K562 (cell line): ENCODE measurements around the gene C13orf42. TPM values are rescaled to one million over a fixed set of nuclear protein-coding genes. Genes with fewer than 3 reads are reported as not detected.

Experiments used
- ATAC-seq: fragments of 200-7000 bp; cut with Tn5 transposase; 3 replicates; pipeline ENCODE4 v1.9.1; 2020; ENCODE audit warnings: moderate library complexity
- BruUV-seq: library from RNA; stranded (reverse); fragments of 400-500 nt; replicated peaks from 2 replicates; lab custom pipeline; 2021; lab: Mats Ljungman, UMichigan
- CTCF ChIA-PET: fragments of 300-600 bp; formaldehyde crosslinking; extraction: SDS; loops from one replicate; lab custom pipeline; 2021; ENCODE audit warnings: low intra/inter-chr PET ratio; lab: Yijun Ruan, JAX
- POLR2A ChIA-PET: fragments of 300-600, 350-650 bp; sonication (Branson Sonifier 250); formaldehyde crosslinking; extraction: SDS; loops from one replicate; lab custom pipeline; 2021; ENCODE audit warnings: antibody characterized with exemption, inconsistent platforms; lab: Yijun Ruan, JAX
- DNase-seq, 4 experiments: peaks; one replicate each; pipeline versions ENCODE4 v3.0.0 to v3.0.0-alpha.2; 2011 to 2018; ENCODE audit warnings: low spot score in 3 of 4, mixed read lengths in 3 of 4; ENCODE audit errors: extremely low read depth in 1 of 4
- FAIRE-seq: peaks from 2 replicates; lab custom pipeline; 2011; peaks lifted over from hg19 to GRCh38; lab: Jason Lieb, UNC
- H2AFZ ChIP-seq: 2 replicates; pipeline ENCODE4 v1.6.0; 2011; ENCODE audit warnings: low read depth, low read length, control low read depth, inconsistent platforms
- H3K27ac ChIP-seq: fragments of 200-600 bp; 3 replicates; pipeline ENCODE4 v1.8.0; 2011; ENCODE audit warnings: low read depth, mild to moderate bottlenecking, control low read depth, inconsistent platforms, low read length, moderate library complexity, mixed read lengths; ENCODE audit errors: extremely low read depth
- H3K27me3 ChIP-seq, 2 experiments: fragments of 300-600 bp in 1 of 2; 2 replicates in 1 of 2; 3 replicates in 1 of 2; pipeline versions ENCODE4 v1.6.0 to v1.8.0; 2011; ENCODE audit warnings: inconsistent platforms in 2 of 2, low read length in 2 of 2, mild to moderate bottlenecking in 1 of 2, mixed read lengths in 1 of 2, moderate library complexity in 1 of 2; ENCODE audit not compliant: control insufficient read depth in 2 of 2, insufficient read depth in 2 of 2
- H3K36me3 ChIP-seq: fragments of 300-600 bp; 3 replicates; pipeline ENCODE4 v1.8.0; 2011; ENCODE audit warnings: mild to moderate bottlenecking, low read length, inconsistent platforms; ENCODE audit not compliant: control insufficient read depth, insufficient read depth
- H3K4me1 ChIP-seq, 2 experiments: fragments of 200-600 bp in 1 of 2; replicated peaks in 1 of 2; 2 replicates in 1 of 2; 3 replicates in 1 of 2; pipeline versions ENCODE4 v1.5.1 to v1.8.0; 2011; ENCODE audit warnings: inconsistent platforms in 2 of 2, low read length in 2 of 2, mild to moderate bottlenecking in 1 of 2, mixed read lengths in 1 of 2, moderate library complexity in 1 of 2; ENCODE audit not compliant: control insufficient read depth in 2 of 2, insufficient read depth in 2 of 2
- H3K4me2 ChIP-seq: 2 replicates; pipeline ENCODE4 v1.6.1; 2011; ENCODE audit warnings: low read length, control low read depth, inconsistent platforms, mixed read lengths; ENCODE audit not compliant: insufficient read depth
- H3K4me3 ChIP-seq: fragments of 200-600 bp; sonication (generic), shearing (Covaris generic); 2 replicates; pipeline ENCODE4 v1.5.1; 2016; ENCODE audit warnings: control low read depth, inconsistent platforms
- H3K79me2 ChIP-seq: fragments of 200-600 bp; 3 replicates; pipeline ENCODE4 v1.8.0; 2011; ENCODE audit warnings: low read length, inconsistent platforms; ENCODE audit not compliant: control insufficient read depth, insufficient read depth
- H3K9ac ChIP-seq, 2 experiments: 2 replicates each; pipeline versions ENCODE4 v1.6.0 to v1.6.1; 2011; ENCODE audit warnings: low read depth in 2 of 2, low read length in 2 of 2, control low read depth in 1 of 2, inconsistent platforms in 1 of 2, mild to moderate bottlenecking in 1 of 2, mixed read lengths in 1 of 2; ENCODE audit not compliant: insufficient read depth in 1 of 2
- H3K9me1 ChIP-seq: one replicate; pipeline ENCODE4 v1.6.0; 2011; ENCODE audit warnings: inconsistent platforms, mild to moderate bottlenecking, low read length, moderate library complexity; ENCODE audit not compliant: control insufficient read depth, insufficient read depth
- H3K9me3 ChIP-seq: replicated peaks from 2 replicates; pipeline ENCODE4 v1.5.1; 2011; ENCODE audit warnings: low read depth, low read length, inconsistent platforms; ENCODE audit not compliant: control insufficient read depth, insufficient read depth
- H4K20me1 ChIP-seq: replicated peaks from 2 replicates; pipeline ENCODE4 v1.6.1; 2011; ENCODE audit warnings: low read length, inconsistent platforms, mixed read lengths; ENCODE audit not compliant: control insufficient read depth, insufficient read depth
- KLF1 ChIP-seq: fragments of 450-650 bp; IDR thresholded peaks from 2 replicates; pipeline ENCODE4 v1.6.1; 2016; ENCODE audit warnings: missing genetic modification characterization, missing compliant biosample characterization
- WGBS: fragments of 100-300 bp; shearing (Covaris generic); methylation state at CpG from one replicate; pipeline ENCODE4 v1.1.6; 2016; ENCODE audit warnings: low coverage, mixed read lengths; ENCODE audit not compliant: insufficient coverage; ENCODE audit errors: missing lambda C conversion rate; 5-methylcytosine and 5-hydroxymethylcytosine counted together
- in situ Hi-C: fragments of 300-500 bp; cut with MboI; formaldehyde crosslinking; loops from 4 replicates; pipeline ENCODE4 v1.15.0; 2018; ENCODE audit warnings: inconsistent platforms, mixed read lengths
- intact Hi-C: fragments of 100-400 bp; cut with micrococcal nuclease; formaldehyde crosslinking; loops from 2 replicates; pipeline ENCODE4 v1.14.2; 2022
- polyA plus RNA-seq, 8 experiments: library from polyadenylated mRNA; depleted of rRNA in 4 of 8; stranded (reverse) in 5 of 8; unstranded in 3 of 8; fragments of >200 nt; fragmentation: Nextera tagmentation in 2 of 8; fragmentation: Illumina TruSeq in 1 of 8; extraction: Ambion mirVana in 2 of 8; extraction: Trizol in 1 of 8; gene quantifications; 2 replicates each; pipeline versions ENCODE4 v1.2.1 to v1.2.3, GENCODE V29; 2011 to 2014; ENCODE audit warnings: inconsistent platforms in 1 of 8, missing spikeins in 1 of 8
- total RNA-seq, 7 experiments: library from RNA; depleted of rRNA in 6 of 7; stranded (reverse); fragments of >200 nt in 6 of 7; fragmentation: Illumina TruSeq in 2 of 7; extraction: Trizol in 2 of 7; gene quantifications; 2 replicates each; pipeline versions ENCODE4 v1.2.1 to v1.2.3, GENCODE V29; 2011 to 2021; ENCODE audit warnings: low replicate concordance in 1 of 7
- TF ChIP-seq, protein P1 (sequence below), 2 experiments: IDR thresholded peaks in 1 of 2; conservative IDR thresholded peaks in 1 of 2; 2 replicates each; pipeline ENCODE4 v1.6.1; 2016; ENCODE audit warnings: low read depth in 2 of 2, mild to moderate bottlenecking in 1 of 2, missing compliant biosample characterization in 1 of 2, missing genetic modification characterization in 1 of 2, moderate library complexity in 1 of 2

The C13orf42 gene
- total and polyA plus RNA-seq, 9 of the 15 experiments (the other 6 are each of a cell fraction or from before 2014, with no cell fraction given): 0.18 TPM; not detected in 8

DNA sequence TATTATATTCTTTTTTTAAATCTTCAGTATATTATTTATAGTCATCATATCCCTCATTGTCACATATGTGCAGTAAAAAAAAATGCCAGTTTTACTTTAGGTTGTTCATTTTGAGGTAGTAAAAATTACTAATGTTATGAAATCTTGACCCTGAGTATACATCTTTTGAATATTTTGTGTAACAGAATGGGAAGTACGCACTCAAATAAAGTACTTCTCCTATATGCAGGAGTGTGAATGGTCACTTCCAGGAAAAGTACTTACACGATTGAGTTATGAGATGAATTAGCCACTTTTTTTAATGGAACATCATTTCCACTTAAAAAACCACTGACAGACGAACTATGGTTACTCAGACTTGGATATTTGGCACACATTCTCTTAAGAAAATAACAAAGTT lies 58.5 kb downstream of the C13orf42 start:
- Histone ChIP-seq H4K20me1 (no peaks in the 10 kb centered on the region), H3K9me1 (peaks cover 2% of the 10 kb centered on the region), H3K9ac (no peak overlapping the region), H3K9me3 (no peaks in the 10 kb centered on the region), H3K79me2 (no peaks in the 10 kb centered on the region), H2AFZ (no peak overlapping the region), H3K27me3 (peaks cover 0 to 6% of the 10 kb centered on the region in 2 experiments; a peak in 1 of 5 replicates), H3K36me3 (no peaks in the 10 kb centered on the region), H3K27ac (no peak overlapping the region), H3K4me1 (no peaks in the 10 kb centered on the region), H3K4me3 (no peak overlapping the region), H3K4me2 (no peak overlapping the region)
- 6% methylated on average over 3 of the region's 3 CpGs for WGBS
- in situ Hi-C loops (loop anchor here (25.0 kb wide), 1 partner anchor 1390 kb away; no protein-coding TSS in a partner anchor), intact Hi-C loops (no loop called here)
- ChIA-PET CTCF (no interaction called here), POLR2A (no interaction called here)
- BruUV-seq: no TSS peak
- no peak for FAIRE-seq
- no peak for TF ChIP-seq KLF1 (tag)
- TF ChIP-seq, protein P1, sequence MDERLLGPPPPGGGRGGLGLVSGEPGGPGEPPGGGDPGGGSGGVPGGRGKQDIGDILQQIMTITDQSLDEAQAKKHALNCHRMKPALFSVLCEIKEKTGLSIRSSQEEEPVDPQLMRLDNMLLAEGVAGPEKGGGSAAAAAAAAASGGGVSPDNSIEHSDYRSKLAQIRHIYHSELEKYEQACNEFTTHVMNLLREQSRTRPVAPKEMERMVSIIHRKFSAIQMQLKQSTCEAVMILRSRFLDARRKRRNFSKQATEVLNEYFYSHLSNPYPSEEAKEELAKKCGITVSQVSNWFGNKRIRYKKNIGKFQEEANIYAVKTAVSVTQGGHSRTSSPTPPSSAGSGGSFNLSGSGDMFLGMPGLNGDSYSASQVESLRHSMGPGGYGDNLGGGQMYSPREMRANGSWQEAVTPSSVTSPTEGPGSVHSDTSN (CRISPR knock-in tag; IDR thresholded peaks at IDR 0.05; ENCODE audit: low read depth): no peak
- TF ChIP-seq, protein P1 (tag; conservative IDR thresholded peaks at IDR 0.05; ENCODE audit: low read depth): no peak
- no peak for ATAC-seq
- no peak for DNase-seq
